A549 (cell line): ENCODE measurements around the gene CDX1. TPM values are rescaled to one million over a fixed set of nuclear protein-coding genes. Genes with fewer than 3 reads are reported as not detected.

ENCODE experiments used
- ATAC-seq, 2 experiments: fragments of 200-7000 bp in 1 of 2; fragments of >200 bp in 1 of 2; cut with Nextera tagmentation in 1 of 2; cut with Tn5 transposase in 1 of 2; 3 replicates each; pipeline versions ENCODE4 v1.8.0 to v1.9.1; 2018 to 2020; ENCODE audit warnings: mild to moderate bottlenecking in 1 of 2, moderate library complexity in 1 of 2
- CTCF ChIA-PET: fragments of 300-600 bp; sonication (Branson Sonifier 250); formaldehyde crosslinking; extraction: SDS; loops from one replicate; lab custom pipeline; 2021; ENCODE audit warnings: antibody characterized with exemption, inconsistent platforms; lab: Yijun Ruan, JAX
- POLR2A ChIA-PET: fragments of 350-600 bp; formaldehyde crosslinking; extraction: SDS; loops from one replicate; lab custom pipeline; 2021; ENCODE audit warnings: antibody characterized with exemption, inconsistent platforms; lab: Yijun Ruan, JAX
- DNase-seq, 2 experiments: peaks; one replicate each; pipeline versions ENCODE4 v3.0.0 to v3.0.0-alpha.2; 2011 to 2016; ENCODE audit warnings: low read depth in 1 of 2, low spot score in 1 of 2
- FAIRE-seq: peaks from 2 replicates; lab custom pipeline; 2011; peaks lifted over from hg19 to GRCh38; lab: Jason Lieb, UNC
- H3K27ac ChIP-seq, 2 experiments: fragments of >200 bp; sonication (Bioruptor Twin); formaldehyde crosslinking; 3 replicates each; pipeline ENCODE4 v1.5.1; 2016 to 2017
- H3K4me1 ChIP-seq: fragments of >200 bp; sonication (Bioruptor Twin); formaldehyde crosslinking; 3 replicates; pipeline ENCODE4 v1.6.1; 2016
- H3K4me2 ChIP-seq: fragments of >200 bp; sonication (Bioruptor Twin); formaldehyde crosslinking; 3 replicates; pipeline ENCODE4 v1.6.1; 2016
- H3K4me3 ChIP-seq: fragments of >200 bp; sonication (Bioruptor Twin); formaldehyde crosslinking; 3 replicates; pipeline ENCODE4 v1.5.1; 2016
- H3K9me3 ChIP-seq: fragments of >200 bp; sonication (Bioruptor Twin); formaldehyde crosslinking; 3 replicates; pipeline ENCODE4 v1.6.1; 2016
- BHLHE40 ChIP-seq: IDR thresholded peaks from 2 replicates; pipeline ENCODE4 v1.6.1; 2012; ENCODE audit warnings: low read depth, low read length, inconsistent platforms
- CBX2 ChIP-seq: fragments of 200-600 bp; sonication (generic); IDR thresholded peaks from 2 replicates; pipeline ENCODE4 v1.6.1; 2016; ENCODE audit warnings: low read depth, mild to moderate bottlenecking, borderline replicate concordance
- CBX8 ChIP-seq: fragments of 200-600 bp; sonication (generic); IDR thresholded peaks from 2 replicates; pipeline ENCODE4 v1.6.1; 2016
- CHD4 ChIP-seq: fragments of 200-600 bp; sonication (generic); IDR thresholded peaks from 2 replicates; pipeline ENCODE4 v1.6.1; 2016; ENCODE audit warnings: antibody characterized with exemption, mild to moderate bottlenecking, borderline replicate concordance
- CTCF ChIP-seq: fragments of >200 bp; sonication (Bioruptor Twin); formaldehyde crosslinking; IDR thresholded peaks from 3 replicates; pipeline ENCODE4 v1.5.1; 2016
- EHF ChIP-seq: fragments of 250-450 bp; sonication (Bioruptor Pico); IDR thresholded peaks from 2 replicates; pipeline ENCODE4 v1.5.0; 2020; ENCODE audit warnings: mild to moderate bottlenecking
- ESRRA ChIP-seq: fragments of 150-350 bp; IDR thresholded peaks from 2 replicates; pipeline ENCODE4 v1.6.1; 2014; ENCODE audit warnings: mild to moderate bottlenecking, low read length, borderline replicate concordance
- FOSB ChIP-seq: fragments of 250-450 bp; sonication (Bioruptor Pico); IDR thresholded peaks from 2 replicates; pipeline ENCODE4 v1.5.0; 2020; ENCODE audit warnings: mild to moderate bottlenecking, moderate library complexity
- HDAC2 ChIP-seq: fragments of 200-600 bp; sonication (generic); IDR thresholded peaks from 2 replicates; pipeline ENCODE4 v1.6.1; 2016
- HOXB5 ChIP-seq: fragments of 250-450 bp; sonication (Bioruptor Pico); IDR thresholded peaks from 2 replicates; pipeline ENCODE4 v1.5.0; 2020; ENCODE audit warnings: mild to moderate bottlenecking, moderate library complexity
- JUNB ChIP-seq: fragments of >200 bp; sonication (Bioruptor Twin); formaldehyde crosslinking; IDR thresholded peaks from 2 replicates; pipeline ENCODE4 v1.6.1; 2016
- KDM1A ChIP-seq: fragments of 200-600 bp; sonication (generic); IDR thresholded peaks from 2 replicates; pipeline ENCODE4 v1.6.1; 2016; ENCODE audit warnings: low read depth, mild to moderate bottlenecking
- MAFK ChIP-seq: fragments of 450-650 bp; IDR thresholded peaks from 2 replicates; pipeline ENCODE4 v1.6.1; 2014; ENCODE audit not compliant: partially characterized antibody
- MAZ ChIP-seq: fragments of 150-350 bp; IDR thresholded peaks from 2 replicates; pipeline ENCODE4 v1.6.1; 2014; ENCODE audit warnings: antibody characterized with exemption, low read depth, low read length, borderline replicate concordance
- NFE2L2 ChIP-seq: fragments of 150-350 bp; conservative IDR thresholded peaks from 2 replicates; pipeline ENCODE4 v1.6.1; 2014; ENCODE audit warnings: low read length
- POLR2A ChIP-seq: IDR thresholded peaks from 2 replicates; pipeline ENCODE4 v1.6.1; 2012; ENCODE audit warnings: mild to moderate bottlenecking, low read length
- RARB ChIP-seq: fragments of 250-450 bp; sonication (Bioruptor Pico); IDR thresholded peaks from 2 replicates; pipeline ENCODE4 v1.8.0; 2021; ENCODE audit warnings: mild to moderate bottlenecking, moderate library complexity
- RFX5 ChIP-seq: fragments of 450-650 bp; IDR thresholded peaks from 2 replicates; pipeline ENCODE4 v1.7.1; 2014; ENCODE audit warnings: antibody characterized with exemption, mild to moderate bottlenecking, moderate library complexity
- ZNF302 ChIP-seq: fragments of 250-450 bp; sonication (Bioruptor Pico); IDR thresholded peaks from 2 replicates; pipeline ENCODE4 v1.9.0; 2021; ENCODE audit warnings: inconsistent platforms, mild to moderate bottlenecking, moderate library complexity
- WGBS: methylation state at CpG from one replicate; pipeline ENCODE4 v1.1.6; 2017; ENCODE audit errors: missing lambda C conversion rate; 5-methylcytosine and 5-hydroxymethylcytosine counted together
- polyA plus RNA-seq, 4 experiments: library from polyadenylated mRNA; depleted of rRNA in 3 of 4; stranded (reverse); fragments of >200 nt; fragmentation: RNase III in 1 of 4; extraction: RNeasy Plus Mini Kit Qiagen cat#74134 plus additional on column Dnase treatment in 1 of 4; gene quantifications; 2 replicates in 3 of 4; 3 replicates in 1 of 4; pipeline ENCODE4 v1.2.3, GENCODE V29; 2011 to 2017
- TF ChIP-seq, protein P1 (sequence below): IDR thresholded peaks from 2 replicates; pipeline ENCODE4 v1.6.1; 2012
- TF ChIP-seq, protein P2 (sequence below): fragments of >200 bp; sonication (Bioruptor Twin); formaldehyde crosslinking; IDR thresholded peaks from 2 replicates; pipeline ENCODE4 v1.6.1; 2016

Gene CDX1
- polyA plus RNA-seq, 2 of the 4 experiments (the other 2 are of a cell fraction), result not detected

GRCh38 chr5:150219861-150220260, 53.3 kb downstream of the CDX1 start (continued):
- TF ChIP-seq HOXB5 (CRISPR knock-in tag), result no peak
- no peak for TF ChIP-seq ESRRA

- ChIA-PET POLR2A (no interaction called here), CTCF (interaction anchor here (1.2 kb wide), 1 partner anchor 376 kb away, joined by 3 read pairs; no protein-coding TSS in a partner anchor)
- H3K9me3 ChIP-seq, result no peaks in the 10 kb centered on the region
- DNase-seq (no peak), FAIRE-seq (no peak), ATAC-seq (no peak)
- 82% methylated on average over 5 of the region's 5 CpGs for WGBS
- TF ChIP-seq FOSB (CRISPR knock-in tag) (no peak), CBX2 (no peak), JUNB (no peak), MAFK (no peak), KDM1A (no peak), CBX8 (no peak), RFX5 (no peak), HOXB5 (CRISPR knock-in tag) (no peak), CHD4 (no peak), MAZ (no peak), NFE2L2 (no peak), CTCF (no peak), HDAC2 (no peak)
- TF ChIP-seq, protein P1, sequence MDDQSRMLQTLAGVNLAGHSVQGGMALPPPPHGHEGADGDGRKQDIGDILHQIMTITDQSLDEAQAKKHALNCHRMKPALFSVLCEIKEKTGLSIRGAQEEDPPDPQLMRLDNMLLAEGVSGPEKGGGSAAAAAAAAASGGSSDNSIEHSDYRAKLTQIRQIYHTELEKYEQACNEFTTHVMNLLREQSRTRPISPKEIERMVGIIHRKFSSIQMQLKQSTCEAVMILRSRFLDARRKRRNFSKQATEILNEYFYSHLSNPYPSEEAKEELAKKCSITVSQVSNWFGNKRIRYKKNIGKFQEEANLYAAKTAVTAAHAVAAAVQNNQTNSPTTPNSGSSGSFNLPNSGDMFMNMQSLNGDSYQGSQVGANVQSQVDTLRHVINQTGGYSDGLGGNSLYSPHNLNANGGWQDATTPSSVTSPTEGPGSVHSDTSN, result no peak
- no peak overlapping the region for H3K27ac ChIP-seq
- no peaks in the 10 kb centered on the region for H3K4me1 ChIP-seq
- no peak overlapping the region for H3K4me3 ChIP-seq
- no peak overlapping the region for H3K4me2 ChIP-seq
Measured at GRCh38 chr5:150221471-150221870, 54.9 kb downstream of the CDX1 start.

- DNase-seq (no peak), ATAC-seq (no peak), FAIRE-seq (no peak)
- ChIA-PET CTCF (interaction anchor here (1.0 to 2.2 kb wide), 5 partner anchors 8 to 386 kb away, joined by 3 to 7 read pairs (median 3); no protein-coding TSS in a partner anchor), POLR2A (no interaction called here)
- H3K9me3 ChIP-seq, result no peaks in the 10 kb centered on the region
- no peak overlapping the region for H3K27ac ChIP-seq
- 82% methylated on average over 21 of the region's 21 CpGs for WGBS
- TF ChIP-seq RARB (CRISPR knock-in tag), result no peak
- TF ChIP-seq, protein P2, sequence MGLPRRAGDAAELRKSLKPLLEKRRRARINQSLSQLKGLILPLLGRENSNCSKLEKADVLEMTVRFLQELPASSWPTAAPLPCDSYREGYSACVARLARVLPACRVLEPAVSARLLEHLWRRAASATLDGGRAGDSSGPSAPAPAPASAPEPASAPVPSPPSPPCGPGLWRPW, result no peak
- TF ChIP-seq, protein P1, result no peak
- no peak for TF ChIP-seq ZNF302 (CRISPR knock-in tag)
- no peak for TF ChIP-seq HOXB5 (CRISPR knock-in tag)
- TF ChIP-seq ESRRA, result no peak
- TF ChIP-seq EHF, result no peak
- TF ChIP-seq BHLHE40, result no peak
- TF ChIP-seq POLR2A, result no peak
- H3K4me1 ChIP-seq, result peaks cover 7% of the 10 kb centered on the region; the same call in 1 of the 3 replicates
- no peak overlapping the region for H3K4me3 ChIP-seq
- no peak overlapping the region for H3K4me2 ChIP-seq
Measured at GRCh38 chr5:150222906-150223305, 56.3 kb downstream of the CDX1 start.
